Natural killer cell (primary cell): Measurements from ENCODE around the gene PEDS1. TPM values are rescaled to one million over a fixed set of nuclear protein-coding genes. Genes with fewer than 3 reads are reported as not detected.
A peak's percentile ranks its signal among the peaks of the same experiment; 100 is the strongest.

Experiments used
- ATAC-seq, 3 donors: fragments of 150-1000 bp in 2 of 3; fragments of 200-7000 bp in 1 of 3; cut with Tn5 transposase; 1 replicate in 1 of 3; 2 replicates in 2 of 3; pipeline ENCODE4 v1.10.0; 2021; ENCODE audit warnings: mild to moderate bottlenecking in 2 of 3, moderate library complexity in 2 of 3
- DNase-seq, 2 donors: peaks; one replicate each; pipeline versions ENCODE4 v3.0.0 to v3.0.0-alpha.2; 2013 to 2021; ENCODE audit warnings: mixed read lengths in 1 of 2
- H3K27ac ChIP-seq: one replicate; pipeline ENCODE4 v1.5.1; 2013; ENCODE audit warnings: mild to moderate bottlenecking, low read length
- H3K27me3 ChIP-seq: one replicate; pipeline ENCODE4 v1.6.1; 2013; ENCODE audit warnings: low read length; ENCODE audit not compliant: control insufficient read depth, insufficient read depth
- H3K36me3 ChIP-seq: one replicate; pipeline ENCODE4 v1.6.1; 2013; ENCODE audit warnings: low read length; ENCODE audit not compliant: control insufficient read depth, insufficient read depth
- H3K4me1 ChIP-seq: one replicate; pipeline ENCODE4 v1.6.1; 2013; ENCODE audit warnings: low read length; ENCODE audit not compliant: control insufficient read depth, insufficient read depth
- H3K4me3 ChIP-seq: one replicate; pipeline ENCODE4 v1.5.1; 2013; ENCODE audit warnings: low read length
- H3K9me3 ChIP-seq: one replicate; pipeline ENCODE4 v1.6.1; 2013; ENCODE audit warnings: low read length; ENCODE audit not compliant: control insufficient read depth, insufficient read depth
- H3K27ac Mint-ChIP-seq, 2 donors: one replicate each; pipeline ENCODE4 v1.8.0; 2022; ENCODE audit warnings: mild to moderate bottlenecking in 2 of 2, mixed read lengths in 2 of 2, moderate library complexity in 1 of 2
- H3K27me3 Mint-ChIP-seq, 2 donors: one replicate each; pipeline ENCODE4 v1.8.0; 2022; ENCODE audit warnings: low read depth in 2 of 2, mixed read lengths in 2 of 2
- H3K36me3 Mint-ChIP-seq: one replicate; pipeline ENCODE4 v1.8.0; 2022; ENCODE audit warnings: mixed read lengths
- H3K4me1 Mint-ChIP-seq, 2 donors: one replicate each; pipeline ENCODE4 v1.8.0; 2022; ENCODE audit warnings: mixed read lengths in 2 of 2
- H3K4me3 Mint-ChIP-seq: one replicate; pipeline ENCODE4 v1.8.0; 2022; ENCODE audit warnings: mild to moderate bottlenecking, moderate library complexity, mixed read lengths
- H3K9me3 Mint-ChIP-seq, 2 donors: one replicate each; pipeline ENCODE4 v1.8.0; 2022; ENCODE audit warnings: mixed read lengths in 2 of 2
- CTCF ChIP-seq: fragments of 200-600 bp; IDR thresholded peaks from one replicate; pipeline ENCODE4 v1.8.0; 2022; ENCODE audit warnings: antibody characterized with exemption
- WGBS: methylation state at CpG from one replicate; pipeline ENCODE4 v1.1.7; 2013; ENCODE audit warnings: missing lambda C conversion rate; ENCODE audit not compliant: insufficient coverage; 5-methylcytosine and 5-hydroxymethylcytosine counted together
- intact Hi-C: fragments of 100-400 bp; cut with micrococcal nuclease; formaldehyde crosslinking; loops from one replicate; pipeline ENCODE4 v1.14.2; 2022
- total RNA-seq, 4 donors: library from RNA; stranded (reverse); fragments of 120-200 nt in 1 of 4; gene quantifications; one replicate each; pipeline versions ENCODE4 v1.2.3 to v1.2.4, GENCODE V29; 2013 to 2022

The PEDS1 gene
- total RNA-seq, 3 donors from 2014 or later (not counting 1 experiment from before 2014, with no cell fraction given): 27.4 to 32.8 (median 31.5) TPM

DNA sequence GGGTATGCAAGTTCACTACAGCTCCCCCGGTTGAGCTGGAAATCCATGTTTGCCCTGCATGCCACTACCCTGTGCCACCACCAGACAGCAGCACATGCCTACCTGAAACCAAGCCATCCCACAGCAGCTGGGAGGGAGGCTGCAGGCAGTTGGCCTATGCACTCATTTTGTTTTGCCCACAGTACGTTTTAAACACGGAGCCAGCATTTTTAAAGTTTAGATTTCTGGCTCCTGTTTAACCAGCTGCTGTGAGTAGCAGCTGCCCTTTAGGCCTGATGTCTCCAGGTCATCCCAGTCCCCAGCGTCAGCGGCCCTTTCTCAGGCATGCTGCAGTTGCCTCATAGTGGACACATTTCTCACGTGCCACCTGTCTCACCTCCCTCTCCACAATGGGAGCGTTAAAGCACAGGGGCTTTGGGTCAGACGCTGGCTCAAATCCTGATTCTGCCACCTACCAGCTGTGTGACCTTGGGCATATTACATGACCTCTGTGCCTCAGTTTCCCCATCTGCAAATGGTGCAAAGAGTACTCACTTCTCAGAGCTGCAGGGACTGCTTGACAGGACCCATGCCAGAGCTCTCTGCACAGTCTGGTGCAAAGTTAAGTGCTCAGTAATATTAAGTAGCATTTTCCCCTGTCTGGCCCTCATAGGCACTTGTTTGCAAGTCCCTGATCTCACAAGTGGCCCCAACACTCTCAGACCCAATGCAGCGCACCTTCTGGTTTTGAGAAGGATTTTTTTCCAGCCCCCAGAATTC is 32.4 kb downstream of the PEDS1 start:
- intact Hi-C loops: loop anchor here (1.0 kb wide), 1 partner anchor 48 kb away; no protein-coding TSS in a partner anchor
- H3K4me3 Mint-ChIP-seq: no peak overlapping the region
- no peaks in the 10 kb centered on the region for H3K27me3 ChIP-seq
- peak; percentile 65 for TF ChIP-seq CTCF
- peaks cover 22% of the 10 kb centered on the region for H3K36me3 ChIP-seq
- peaks cover 9% of the 10 kb centered on the region in 2 donors for H3K4me1 Mint-ChIP-seq
- WGBS: 58% methylated on average over 8 of the region's 9 CpGs
- peaks cover 3% of the 10 kb centered on the region for H3K4me1 ChIP-seq
- no peak overlapping the region for H3K27ac ChIP-seq
- peaks cover 8% of the 10 kb centered on the region for H3K36me3 Mint-ChIP-seq
- no peak overlapping the region for H3K4me3 ChIP-seq
- DNase-seq (peak; percentile 41 to 84), ATAC-seq (peak; percentile 76 to 87 (median 83))
- H3K9me3 Mint-ChIP-seq: no peaks in the 10 kb centered on the region
- H3K27me3 Mint-ChIP-seq: no peaks in the 10 kb centered on the region
- H3K27ac Mint-ChIP-seq: peak overlapping the region in 1 of 2 donors; percentile 24
- no peaks in the 10 kb centered on the region for H3K9me3 ChIP-seq

DNA sequence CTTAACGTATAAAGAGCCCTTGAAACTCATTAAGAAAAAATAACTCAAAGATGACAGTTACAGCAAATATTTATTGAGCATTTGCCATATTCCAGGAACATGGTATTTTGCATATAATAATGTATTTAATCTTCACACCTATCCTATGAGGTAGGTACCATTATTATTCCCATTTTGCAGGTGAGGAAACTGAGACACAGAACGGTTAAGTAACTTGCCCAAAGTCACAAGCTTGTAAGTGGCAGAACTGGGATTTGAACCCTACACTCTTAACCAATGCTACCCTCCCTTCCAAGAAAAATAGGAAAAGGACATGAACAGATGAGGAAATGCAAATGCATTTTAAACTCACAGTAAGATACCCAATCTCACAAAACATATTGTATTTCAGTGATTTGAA is 35.3 kb downstream of the PEDS1 start:
- ATAC-seq (no peak), DNase-seq (no peak)
- H3K9me3 ChIP-seq: no peaks in the 10 kb centered on the region
- H3K27ac ChIP-seq: no peak overlapping the region
- H3K27me3 ChIP-seq: no peaks in the 10 kb centered on the region
- H3K4me1 Mint-ChIP-seq: peaks cover 34 to 35% of the 10 kb centered on the region in 2 donors
- H3K9me3 Mint-ChIP-seq: no peaks in the 10 kb centered on the region
- no peak for TF ChIP-seq CTCF
- intact Hi-C loops: loop anchor here (10.0 kb wide), 1 partner anchor 453 kb away; no protein-coding TSS in a partner anchor
- peaks cover 2% of the 10 kb centered on the region for H3K36me3 ChIP-seq
- WGBS: 87% methylated on average over 1 of the region's 2 CpGs
- peaks cover 21% of the 10 kb centered on the region for H3K4me1 ChIP-seq
- no peak overlapping the region for H3K27ac Mint-ChIP-seq
- no peaks in the 10 kb centered on the region for H3K36me3 Mint-ChIP-seq
- no peaks in the 10 kb centered on the region for H3K27me3 Mint-ChIP-seq
- H3K4me3 ChIP-seq: no peak overlapping the region
- no peak overlapping the region for H3K4me3 Mint-ChIP-seq

DNA sequence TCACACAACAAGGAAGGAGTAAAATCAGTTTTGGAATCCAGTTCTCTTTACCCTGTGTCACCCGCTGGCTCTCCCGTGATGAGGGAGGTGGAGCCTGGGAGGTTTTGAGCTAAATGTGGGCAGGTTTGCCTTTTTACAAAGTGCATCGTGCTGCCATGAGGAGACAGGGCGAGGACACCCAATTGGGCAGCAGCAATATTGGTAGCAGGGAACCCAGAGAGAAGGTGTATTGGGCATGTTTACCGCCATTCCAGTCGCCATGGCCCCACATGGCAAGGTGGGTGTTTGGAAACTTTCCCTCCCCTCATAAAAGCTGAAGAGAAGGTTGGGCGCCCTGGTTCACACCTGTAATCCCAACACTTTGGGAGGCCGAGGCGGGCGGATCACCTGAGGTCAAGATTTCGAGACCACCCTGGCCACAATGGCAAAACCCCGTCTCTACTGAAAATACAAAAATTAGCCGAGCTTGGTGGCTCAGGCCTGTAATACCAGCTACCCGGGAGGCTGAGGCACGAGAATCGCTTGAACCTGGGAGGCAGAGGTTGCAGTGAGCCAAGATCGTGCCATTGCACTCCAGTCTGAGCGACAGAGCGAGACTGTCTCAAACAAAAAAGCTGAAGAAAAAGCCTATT is 37.0 kb downstream of the PEDS1 start:
- Histone ChIP-seq H3K36me3 (no peaks in the 10 kb centered on the region), H3K27ac (no peak overlapping the region), H3K4me1 (peaks cover 33% of the 10 kb centered on the region), H3K4me3 (peak overlapping the region; percentile 26), H3K9me3 (no peaks in the 10 kb centered on the region), H3K27me3 (no peaks in the 10 kb centered on the region)
- Mint-ChIP-seq H3K27me3 (no peaks in the 10 kb centered on the region), H3K36me3 (no peaks in the 10 kb centered on the region), H3K4me3 (peak overlapping the region; percentile 94), H3K27ac (peak overlapping the region; percentile 89 to 92), H3K4me1 (peaks cover 49 to 50% of the 10 kb centered on the region in 2 donors), H3K9me3 (no peaks in the 10 kb centered on the region)
- TF ChIP-seq CTCF: no peak
- WGBS: 91% methylated on average over 17 of the region's 19 CpGs
- DNase-seq (no peak), ATAC-seq (no peak)
- intact Hi-C loops: loop anchor here (10.0 kb wide), 1 partner anchor 452 kb away; no protein-coding TSS in a partner anchor
